Epidermal melanocyte (primary cell): ENCODE data around the gene SPOCK1.
"Not testable (repeated sequence)": the region's sequence is repeated elsewhere in the genome, so short reads cannot be mapped to it uniquely, and the experiment has no call there.

ENCODE experiments used
- DNase-seq: peaks from one replicate; pipeline ENCODE4 v3.0.0; 2011; ENCODE audit warnings: low spot score; ENCODE audit not compliant: insufficient read length

SPOCK1 gene

DNA sequence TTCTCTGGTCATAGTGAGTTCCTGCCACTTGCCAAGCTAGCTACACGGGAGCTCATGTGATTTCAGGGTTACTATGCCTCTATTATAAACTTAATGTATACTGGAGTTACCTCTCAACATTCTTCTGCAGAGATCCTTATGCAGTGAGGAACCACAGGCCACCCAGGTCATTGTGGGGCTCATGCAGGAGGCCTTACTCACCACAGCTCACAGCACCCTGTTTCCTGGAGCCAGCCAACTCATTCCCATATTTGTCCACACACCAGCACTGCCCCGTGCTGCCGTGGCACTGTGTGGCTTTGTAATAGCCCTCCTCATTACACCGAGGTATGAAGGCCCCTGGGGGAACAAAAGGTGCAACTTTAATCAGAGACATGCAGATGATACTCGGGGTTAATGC, 520.0 kb downstream of the SPOCK1 start:
- DNase-seq = no peak

GRCh38 chr5:136963504-136963903, 535.6 kb downstream of the SPOCK1 start:
- DNase-seq = no peak

- no peak for DNase-seq
Observed at GRCh38 chr5:136957428-136957827, 541.7 kb downstream of the SPOCK1 start.

DNA sequence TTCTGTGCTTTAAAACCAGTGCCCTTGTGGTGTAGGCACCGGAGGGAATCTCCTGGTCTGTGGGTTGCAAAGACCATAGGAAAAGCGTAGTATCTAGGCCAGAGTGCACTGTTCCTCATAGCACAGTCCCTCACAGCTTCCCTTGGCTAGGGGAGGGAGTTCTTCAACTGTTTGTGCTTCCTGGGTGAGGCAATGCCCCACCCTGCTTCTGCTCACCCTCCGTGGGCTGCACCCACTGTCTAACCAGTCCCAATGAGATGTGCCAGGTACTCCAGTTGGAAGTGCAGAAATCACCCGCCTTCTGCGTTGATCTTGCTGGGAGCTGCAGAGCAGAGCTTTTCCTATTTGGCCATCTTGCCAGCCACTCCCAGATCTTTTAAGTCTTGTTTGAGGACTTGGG, 545.0 kb downstream of the SPOCK1 start:
- not testable (repeated sequence) for DNase-seq

DNA sequence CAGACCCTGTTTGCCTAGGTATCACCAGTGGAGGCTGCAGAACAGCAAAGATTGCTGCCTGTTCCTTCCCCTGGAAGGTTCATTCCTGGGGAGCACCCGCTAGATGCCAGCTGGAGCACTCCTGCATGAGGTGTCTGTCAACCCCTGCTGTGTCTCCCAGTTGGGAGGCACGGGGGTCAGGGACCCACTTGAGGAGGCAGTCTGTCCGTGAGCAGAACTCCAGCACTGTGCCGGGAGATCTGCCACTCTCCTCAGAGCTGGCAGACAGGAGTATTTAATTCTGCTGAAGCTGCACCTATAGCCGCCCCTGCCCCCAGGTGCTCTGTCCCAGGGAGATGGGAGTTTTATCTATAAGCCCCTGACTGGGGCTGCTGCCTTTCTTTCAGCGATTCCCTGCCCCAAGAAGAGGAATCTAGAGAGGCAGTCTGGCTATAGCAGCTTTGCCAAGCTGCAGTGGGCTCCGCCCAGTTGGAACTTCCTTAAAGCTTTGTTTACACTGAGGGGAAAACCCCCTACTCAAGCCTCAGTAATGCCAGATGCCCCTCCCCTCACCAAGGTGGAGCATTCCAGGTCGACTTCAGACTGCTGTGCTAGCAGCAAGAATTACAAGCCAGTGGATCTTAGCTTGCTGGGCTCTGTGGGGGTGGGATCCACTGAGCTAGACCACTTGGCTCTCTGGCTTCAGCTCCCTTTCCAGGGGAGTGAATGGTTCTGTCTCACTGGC, 545.6 kb downstream of the SPOCK1 start:
- not testable (repeated sequence) for DNase-seq

GRCh38 chr5:136927571-136927970, 571.6 kb downstream of the SPOCK1 start:
- no peak for DNase-seq

- DNase-seq = no peak
Observed at GRCh38 chr5:136926073-136926472, 573.1 kb downstream of the SPOCK1 start.
